Amygdala (tissue), 56 donors: ENCODE measurements around the gene SYT4.

ENCODE experiments used
- DNase-seq, 56 donors: peaks; one replicate each; lab custom pipeline; 2025; lab: John Stamatoyannopoulos, UW

Gene SYT4

GRCh38 chr18:43222501-43222900 lies 54.8 kb downstream of the SYT4 start:
- DNase-seq, result no peak

GRCh38 chr18:43220691-43221090 lies 56.6 kb downstream of the SYT4 start:
- no peak for DNase-seq
